Adrenal gland (tissue), 5 donors: ENCODE results near the gene NOP53.

Source experiments
- POLR2A ChIP-seq, 2 donors: fragments of 450-650 bp; IDR thresholded peaks; one replicate each; pipeline ENCODE4 v1.6.1; 2017; ENCODE audit warnings: antibody characterized with exemption in 2 of 2, mild to moderate bottlenecking in 2 of 2, moderate library complexity in 1 of 2
- TF ChIP-seq, protein P1 (sequence below), 6 experiments: fragments of 450-650 bp in 4 of 6; fragments of 200-600 bp in 2 of 6; sonication (generic) in 1 of 6; IDR thresholded peaks; 1 replicate in 5 of 6; 2 replicates in 1 of 6; pipeline versions ENCODE4 v1.5.1 to v1.8.0; 2016 to 2021; ENCODE audit warnings: antibody characterized with exemption in 6 of 6, mild to moderate bottlenecking in 2 of 6, moderate library complexity in 1 of 6
- donor health status: DM: no; HTN: no; CAD: no.

DNA sequence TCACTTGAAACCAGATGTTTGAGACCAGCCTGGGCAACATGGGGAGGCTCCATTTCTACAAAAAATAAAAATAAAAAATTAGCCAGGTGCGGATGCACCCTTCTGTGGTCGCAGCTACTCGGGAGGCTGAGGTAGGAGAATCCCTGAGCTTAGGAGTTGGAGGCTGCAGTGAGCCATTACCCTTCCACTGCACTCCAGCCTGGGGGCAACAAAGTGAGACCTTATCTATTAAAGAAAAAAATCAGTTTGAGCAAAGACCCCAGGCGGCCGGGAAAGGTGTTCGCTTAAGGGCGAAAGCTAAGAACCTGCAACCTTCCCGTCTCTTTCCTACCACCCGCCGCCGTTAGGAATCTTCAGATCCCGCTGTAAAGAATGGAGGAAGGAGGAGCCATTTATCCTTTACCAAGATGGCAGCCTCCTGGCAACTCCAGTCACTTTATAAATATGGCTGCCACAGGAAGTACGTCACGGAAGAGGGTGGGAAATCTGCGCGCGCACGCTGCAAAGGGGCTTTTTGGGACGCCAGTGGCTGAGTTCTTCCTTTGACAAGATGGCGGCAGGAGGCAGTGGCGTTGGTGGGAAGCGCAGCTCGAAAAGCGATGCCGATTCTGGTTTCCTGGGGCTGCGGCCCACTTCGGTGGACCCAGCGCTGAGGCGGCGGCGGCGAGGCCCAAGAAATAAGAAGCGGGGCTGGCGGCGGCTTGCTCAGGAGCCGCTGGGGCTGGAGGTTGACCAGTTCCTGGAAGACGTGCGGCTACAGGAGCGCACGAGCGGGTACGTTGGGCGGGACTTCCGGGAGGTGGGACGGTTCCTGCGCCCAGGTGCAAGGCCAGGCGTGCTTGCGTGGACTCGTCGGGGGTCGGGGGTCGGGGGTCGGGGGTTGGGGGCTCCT lies at the start of gene NOP53:
- TF ChIP-seq POLR2A (IDR thresholded peaks at IDR 0.05): peak; percentile 87 to 95
- TF ChIP-seq, protein P1, sequence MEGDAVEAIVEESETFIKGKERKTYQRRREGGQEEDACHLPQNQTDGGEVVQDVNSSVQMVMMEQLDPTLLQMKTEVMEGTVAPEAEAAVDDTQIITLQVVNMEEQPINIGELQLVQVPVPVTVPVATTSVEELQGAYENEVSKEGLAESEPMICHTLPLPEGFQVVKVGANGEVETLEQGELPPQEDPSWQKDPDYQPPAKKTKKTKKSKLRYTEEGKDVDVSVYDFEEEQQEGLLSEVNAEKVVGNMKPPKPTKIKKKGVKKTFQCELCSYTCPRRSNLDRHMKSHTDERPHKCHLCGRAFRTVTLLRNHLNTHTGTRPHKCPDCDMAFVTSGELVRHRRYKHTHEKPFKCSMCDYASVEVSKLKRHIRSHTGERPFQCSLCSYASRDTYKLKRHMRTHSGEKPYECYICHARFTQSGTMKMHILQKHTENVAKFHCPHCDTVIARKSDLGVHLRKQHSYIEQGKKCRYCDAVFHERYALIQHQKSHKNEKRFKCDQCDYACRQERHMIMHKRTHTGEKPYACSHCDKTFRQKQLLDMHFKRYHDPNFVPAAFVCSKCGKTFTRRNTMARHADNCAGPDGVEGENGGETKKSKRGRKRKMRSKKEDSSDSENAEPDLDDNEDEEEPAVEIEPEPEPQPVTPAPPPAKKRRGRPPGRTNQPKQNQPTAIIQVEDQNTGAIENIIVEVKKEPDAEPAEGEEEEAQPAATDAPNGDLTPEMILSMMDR (IDR thresholded peaks at IDR 0.05): peak in 3 of 6 experiments; percentile 18 to 31 (median 30)
